Neural progenitor cell (in vitro differentiated cells): Measurements from ENCODE around the gene KDELR3.

Source experiments
- CTCF ChIP-seq: fragments of 200-600 bp; sonication (generic); IDR thresholded peaks from 2 replicates; pipeline ENCODE4 v1.5.1; 2017; ENCODE audit warnings: antibody characterized with exemption, mild to moderate bottlenecking
- EZH2 ChIP-seq: fragments of 200-600 bp; sonication (generic); IDR thresholded peaks from 2 replicates; pipeline ENCODE4 v1.6.1; 2017; ENCODE audit warnings: antibody characterized with exemption, mild to moderate bottlenecking, moderate library complexity

GRCh38 chr22:38449776-38450175, 18.1 kb upstream of the KDELR3 start:
- TF ChIP-seq CTCF (no peak), EZH2 (no peak)
